Sigmoid colon (tissue), 4 donors: Measurements from ENCODE around the gene PKDCC.

Experiments used
- CTCF ChIP-seq, 4 experiments: fragments of 450-650 bp in 3 of 4; fragments of 200-600 bp in 1 of 4; IDR thresholded peaks; one replicate each; pipeline ENCODE4 v1.5.1; 2016 to 2019; ENCODE audit warnings: antibody characterized with exemption in 4 of 4, mild to moderate bottlenecking in 3 of 4, moderate library complexity in 2 of 4
- EP300 ChIP-seq, 4 donors: sonication (generic); formaldehyde crosslinking; IDR thresholded peaks; one replicate each; pipeline ENCODE4 v1.6.1; 2017; ENCODE audit warnings: antibody characterized with exemption in 4 of 4
- POLR2A ChIP-seq, 2 donors: fragments of 450-650 bp; IDR thresholded peaks; one replicate each; pipeline ENCODE4 v1.6.1; 2016; ENCODE audit warnings: antibody characterized with exemption in 2 of 2, mild to moderate bottlenecking in 2 of 2, moderate library complexity in 2 of 2
- POLR2AphosphoS5 ChIP-seq, 4 donors: sonication (generic); formaldehyde crosslinking; IDR thresholded peaks; one replicate each; pipeline ENCODE4 v1.6.1; 2017; ENCODE audit warnings: antibody characterized with exemption in 4 of 4

DNA sequence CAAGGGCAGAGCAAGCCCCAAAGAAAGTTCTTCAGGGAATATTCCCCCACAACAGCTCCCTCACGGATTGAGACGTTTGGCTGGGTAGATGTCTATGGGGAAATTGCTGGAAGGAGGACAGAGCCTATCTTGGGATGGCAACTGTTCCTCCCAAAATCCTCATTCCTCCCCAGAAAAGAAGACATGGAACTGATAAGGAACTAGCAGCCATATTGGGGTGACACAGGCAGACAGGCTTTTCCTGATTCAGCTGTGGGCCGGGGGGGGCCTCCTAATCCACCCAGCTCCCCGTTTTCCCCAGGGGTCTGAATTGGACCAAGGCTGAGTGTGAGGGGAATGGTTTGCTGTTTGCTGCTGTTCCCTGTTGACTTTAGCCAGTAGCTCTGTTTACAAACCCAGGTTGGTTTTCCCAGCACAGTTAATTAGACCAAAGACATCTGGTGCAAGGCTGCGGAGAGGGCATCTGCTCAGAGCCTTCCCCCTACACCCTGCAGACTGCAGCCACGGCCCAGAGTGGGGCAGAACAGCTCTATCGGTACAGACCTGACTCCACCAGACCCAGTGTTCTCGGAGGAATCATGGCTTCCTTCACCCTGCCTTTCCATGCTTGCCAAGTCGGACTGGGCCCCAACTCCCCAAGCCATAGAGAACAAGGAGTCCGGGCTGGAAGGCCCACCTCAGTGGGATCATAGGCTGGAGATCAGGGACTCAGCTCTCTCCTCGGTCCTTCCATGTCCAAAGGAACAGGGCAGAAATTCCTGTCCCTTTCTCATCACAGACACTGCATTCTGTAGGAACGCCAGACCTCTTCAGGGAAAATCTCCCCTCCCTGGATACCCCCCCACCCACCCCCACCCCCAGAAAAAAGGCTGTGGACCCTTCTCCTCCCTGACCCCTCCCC is 1.7 kb upstream of the PKDCC start:
- TF ChIP-seq CTCF (IDR thresholded peaks at IDR 0.05) (no peak), POLR2AphosphoS5 (IDR thresholded peaks at IDR 0.05) (no peak), POLR2A (IDR thresholded peaks at IDR 0.05) (no peak), EP300 (IDR thresholded peaks at IDR 0.05) (no peak)
